GM19452 (cell line): ENCODE measurements around the gene SND1.

ENCODE experiments used
- ATAC-seq: cut with Tn5 transposase; IDR thresholded peaks from one replicate; pipeline ENCODE4 v1.9.1; 2021; ENCODE audit not compliant: unreplicated experiment

The SND1 gene

GRCh38 chr7:127920787-127921438 is 268.9 kb downstream of the SND1 start:
- ATAC-seq, result no peak

- ATAC-seq, result no peak
These were observed 270.7 kb downstream of the SND1 start for GRCh38 chr7:127922656-127923055.

GRCh38 chr7:127924874-127925273 is 272.9 kb downstream of the SND1 start:
- ATAC-seq, result no peak

- no peak for ATAC-seq
These were observed 275.3 kb downstream of the SND1 start for GRCh38 chr7:127927348-127927696.

GRCh38 chr7:127928222-127928621 is 276.2 kb downstream of the SND1 start:
- no peak for ATAC-seq

GRCh38 chr7:127928852-127929251 is 276.9 kb downstream of the SND1 start:
- ATAC-seq, result no peak

GRCh38 chr7:127930341-127931328 is 278.6 kb downstream of the SND1 start:
- no peak for ATAC-seq

GRCh38 chr7:127932076-127932475 is 280.1 kb downstream of the SND1 start:
- no peak for ATAC-seq

GRCh38 chr7:127932496-127932895 is 280.5 kb downstream of the SND1 start:
- no peak for ATAC-seq

GRCh38 chr7:127933146-127933545 is 281.2 kb downstream of the SND1 start:
- no peak for ATAC-seq

- ATAC-seq, result no peak
These were observed 282.7 kb downstream of the SND1 start for GRCh38 chr7:127934711-127935110.

GRCh38 chr7:127935847-127936376 is 283.9 kb downstream of the SND1 start:
- ATAC-seq, result no peak

GRCh38 chr7:127937066-127937680 is 285.2 kb downstream of the SND1 start:
- no peak for ATAC-seq

GRCh38 chr7:127938588-127938987 is 286.6 kb downstream of the SND1 start:
- ATAC-seq, result no peak

- ATAC-seq, result no peak
These were observed 288.6 kb downstream of the SND1 start for GRCh38 chr7:127940381-127941160.

GRCh38 chr7:127941476-127942210 is 289.6 kb downstream of the SND1 start:
- no peak for ATAC-seq

- no peak for ATAC-seq
These were observed 291.8 kb downstream of the SND1 start for GRCh38 chr7:127943541-127944521.

GRCh38 chr7:127946111-127946510 is 294.1 kb downstream of the SND1 start:
- no peak for ATAC-seq

GRCh38 chr7:127946847-127947246 is 294.9 kb downstream of the SND1 start:
- no peak for ATAC-seq
